OCI-LY7 (cell line): Measurements from ENCODE around the gene TBC1D5. TPM values are rescaled to one million over a fixed set of nuclear protein-coding genes. Genes with fewer than 3 reads are reported as not detected.
A peak's percentile ranks its signal among the peaks of the same experiment; 100 is the strongest.
"Not testable (repeated sequence)": the region's sequence is repeated elsewhere in the genome, so short reads cannot be mapped to it uniquely, and the experiment has no call there.

Source experiments
- BruUV-seq: library from RNA; stranded (reverse); fragments of 400-500 nt; replicated peaks from 2 replicates; lab custom pipeline; 2021; lab: Mats Ljungman, UMichigan
- CTCF ChIA-PET: fragments of 300-600 bp; sonication (Branson Sonifier 250); formaldehyde crosslinking; loops from one replicate; lab custom pipeline; 2022; ENCODE audit warnings: antibody characterized with exemption; ENCODE audit not compliant: unreplicated experiment; lab: Charles Lee
- POLR2A ChIA-PET: fragments of 300-600 bp; sonication (Branson Sonifier 250); formaldehyde crosslinking; loops from one replicate; lab custom pipeline; 2022; ENCODE audit warnings: antibody characterized with exemption; lab: Charles Lee
- DNase-seq: peaks from one replicate; pipeline ENCODE4 v3.0.0-alpha.2; 2015; ENCODE audit warnings: low spot score
- H2AFZ ChIP-seq: fragments of 200-600 bp; sonication (generic), shearing (Covaris generic); 2 replicates; pipeline ENCODE4 v1.6.1; 2014; ENCODE audit warnings: mild to moderate bottlenecking, antibody characterized with exemption, low read length, moderate library complexity
- H3K27ac ChIP-seq: fragments of 200-600 bp; sonication (generic); 2 replicates; pipeline ENCODE4 v1.5.1; 2014; ENCODE audit warnings: mixed run types, low read depth, mild to moderate bottlenecking, moderate library complexity, low read length, inconsistent platforms; ENCODE audit not compliant: poor library complexity, severe bottlenecking
- H3K36me3 ChIP-seq: fragments of 200-600 bp; sonication (generic); 2 replicates; pipeline ENCODE4 v1.6.1; 2014; ENCODE audit warnings: mild to moderate bottlenecking, antibody characterized with exemption, low read length, moderate library complexity, mixed read lengths; ENCODE audit not compliant: insufficient read depth
- H3K4me1 ChIP-seq: fragments of 200-600 bp; sonication (generic); 2 replicates; pipeline ENCODE4 v1.5.1; 2014; ENCODE audit warnings: mild to moderate bottlenecking, low read length; ENCODE audit not compliant: insufficient read depth, poor library complexity, severe bottlenecking
- H3K4me2 ChIP-seq: fragments of 200-600 bp; sonication (generic); 2 replicates; pipeline ENCODE4 v1.6.1; 2014; ENCODE audit warnings: mild to moderate bottlenecking, low read length
- H3K4me3 ChIP-seq: fragments of 200-600 bp; sonication (generic); 2 replicates; pipeline ENCODE4 v1.5.1; 2014; ENCODE audit warnings: mild to moderate bottlenecking, low read depth, low read length; ENCODE audit not compliant: poor library complexity, severe bottlenecking
- H3K79me2 ChIP-seq: fragments of 200-600 bp; sonication (generic); 2 replicates; pipeline ENCODE4 v1.6.1; 2016; ENCODE audit warnings: low read depth, mild to moderate bottlenecking, low read length, moderate library complexity, mixed read lengths; ENCODE audit not compliant: insufficient read depth
- H3K9me2 ChIP-seq: fragments of 200-600 bp; sonication (generic); 2 replicates; pipeline ENCODE4 v1.6.1; 2016; ENCODE audit warnings: mild to moderate bottlenecking, low read length, mixed read lengths; ENCODE audit not compliant: insufficient read depth
- H3K9me3 ChIP-seq: fragments of 200-600 bp; sonication (generic); 2 replicates; pipeline ENCODE4 v1.6.1; 2014; ENCODE audit warnings: mild to moderate bottlenecking, mixed run types, low read length, mixed read lengths
- H4K20me1 ChIP-seq: fragments of 200-600 bp; sonication (generic); 2 replicates; pipeline ENCODE4 v1.6.1; 2014; ENCODE audit warnings: mild to moderate bottlenecking, antibody characterized with exemption, low read length, moderate library complexity, mixed read lengths; ENCODE audit not compliant: insufficient read depth
- CTCF ChIP-seq: fragments of 200-600 bp; sonication (generic); conservative IDR thresholded peaks from 2 replicates; pipeline ENCODE4 v1.5.1; 2014; ENCODE audit warnings: mild to moderate bottlenecking, antibody characterized with exemption, low read length, moderate library complexity, mixed read lengths
- EZH2phosphoT487 ChIP-seq: fragments of 200-600 bp; sonication (generic); IDR thresholded peaks from 2 replicates; pipeline ENCODE4 v1.6.1; 2018; ENCODE audit warnings: low read depth, borderline replicate concordance, mild to moderate bottlenecking, mixed run types, antibody characterized with exemption, low read length, moderate library complexity, mixed read lengths
- intact Hi-C: fragments of 100-400 bp; cut with micrococcal nuclease; formaldehyde crosslinking; loops from one replicate; pipeline ENCODE4 v1.10.0; 2022; ENCODE audit not compliant: unreplicated experiment
- total RNA-seq, 2 experiments: library from RNA; depleted of rRNA in 1 of 2; stranded (reverse); fragments of >200 nt in 1 of 2; shearing (Covaris generic) in 1 of 2; gene quantifications; 2 replicates each; pipeline ENCODE4 v1.2.3, GENCODE V29; 2014 to 2022

The TBC1D5 gene
- total RNA-seq, 2 experiments from 2014 or later = 78.5 to 82.4 TPM

DNA sequence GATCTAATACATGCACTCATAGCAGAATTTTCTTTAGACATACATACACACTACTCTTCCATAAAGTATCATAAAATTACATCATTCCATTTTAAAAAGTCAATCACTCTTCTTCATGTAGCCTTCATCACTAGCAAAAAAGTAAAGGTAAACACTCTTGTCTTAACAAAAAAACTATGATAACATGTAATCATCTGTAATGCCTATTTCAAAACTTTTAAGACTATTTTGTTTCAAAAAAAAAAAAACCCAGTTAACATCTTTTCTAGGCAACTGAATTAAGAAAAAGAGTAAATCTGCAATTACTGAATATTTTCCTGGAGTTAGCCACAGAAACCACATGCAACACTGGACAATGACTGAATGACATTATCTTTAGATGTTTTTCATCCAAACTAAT lies 4.8 kb downstream of the TBC1D5 start:
- H3K9me2 ChIP-seq = no peaks in the 10 kb centered on the region
- H3K4me1 ChIP-seq = peaks cover 26% of the 10 kb centered on the region
- no peak overlapping the region for H3K4me3 ChIP-seq
- H3K4me2 ChIP-seq = peak overlapping the region; percentile 94
- H3K27ac ChIP-seq = no peak overlapping the region
- BruUV-seq = no TSS peak
- H3K79me2 ChIP-seq = peaks cover 74% of the 10 kb centered on the region
- intact Hi-C loops = no loop called here
- TF ChIP-seq EZH2phosphoT487 (no peak), CTCF (no peak)
- H2AFZ ChIP-seq = no peak overlapping the region
- H3K36me3 ChIP-seq = peaks cover 27% of the 10 kb centered on the region
- POLR2A ChIA-PET = interaction anchor here (0.7 to 1.7 kb wide), 2 partner anchors 11 to 44 kb away, joined by 3 to 8 read pairs; no protein-coding TSS in a partner anchor
- DNase-seq = no peak
- H3K9me3 ChIP-seq = no peaks in the 10 kb centered on the region
- H4K20me1 ChIP-seq = peaks cover 5% of the 10 kb centered on the region; the same call in 1 of the 2 replicates
- CTCF ChIA-PET = no interaction called here

GRCh38 chr3:17735362-17735761 lies 7.1 kb downstream of the TBC1D5 start:
- DNase-seq, H3K4me3 ChIP-seq, H3K4me2 ChIP-seq, BruUV-seq, H3K9me3 ChIP-seq, H3K9me2 ChIP-seq, H3K27ac ChIP-seq, H2AFZ ChIP-seq, H4K20me1 ChIP-seq, intact Hi-C loops, CTCF ChIA-PET: not testable (repeated sequence)
- H3K4me1 ChIP-seq = peaks cover 22% of the 10 kb centered on the region
- H3K36me3 ChIP-seq = peaks cover 34% of the 10 kb centered on the region
- POLR2A ChIA-PET = interaction anchor here (0.6 to 1.7 kb wide), 5 partner anchors 8 to 106 kb away, joined by 3 to 5 read pairs (median 3); no protein-coding TSS in a partner anchor
- peaks cover 70% of the 10 kb centered on the region; the same call in 1 of the 2 replicates for H3K79me2 ChIP-seq

DNA sequence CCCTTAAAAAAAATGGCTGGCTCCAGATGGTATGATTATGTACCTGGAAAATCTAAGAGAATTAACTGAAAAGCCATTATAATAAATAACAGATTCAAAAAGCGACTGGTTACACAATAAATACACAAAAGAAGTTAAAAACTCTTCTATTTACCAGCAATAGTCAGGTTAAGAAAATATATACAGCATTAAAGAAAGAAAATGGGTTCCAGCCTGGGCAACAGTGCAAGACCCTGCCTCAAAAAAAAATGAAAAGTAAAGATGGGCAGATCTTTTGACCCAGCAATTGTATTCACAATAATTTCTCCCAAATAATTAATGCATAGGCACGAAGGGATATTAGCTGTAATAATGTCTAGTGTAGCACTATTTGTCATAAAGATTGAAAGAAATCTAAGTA lies 8.7 kb downstream of the TBC1D5 start:
- Histone ChIP-seq H3K4me1 (peaks cover 15% of the 10 kb centered on the region), H3K4me2 (no peak overlapping the region), H3K4me3 (no peak overlapping the region), H2AFZ (no peak overlapping the region), H3K36me3 (peaks cover 41% of the 10 kb centered on the region), H4K20me1 (peaks cover 1% of the 10 kb centered on the region; the same call in 1 of the 2 replicates), H3K27ac (no peak overlapping the region), H3K9me3 (no peaks in the 10 kb centered on the region), H3K9me2 (no peaks in the 10 kb centered on the region), H3K79me2 (peaks cover 67% of the 10 kb centered on the region)
- POLR2A ChIA-PET = interaction anchor here (0.5 to 1.7 kb wide), 6 partner anchors 9 to 507 kb away, joined by 3 to 11 read pairs (median 3); partner anchors contain the start of gene TBC1D5
- CTCF ChIA-PET = no interaction called here
- TF ChIP-seq CTCF (no peak), EZH2phosphoT487 (no peak)
- no peak for DNase-seq
- BruUV-seq = no TSS peak
- intact Hi-C loops = no loop called here
